ENCODE data around the gene CDK14.

- no peak for TF ChIP-seq CTCF (IDR thresholded peaks at IDR 0.05)
- TF ChIP-seq POLR2A (IDR thresholded peaks at IDR 0.05) = no peak
- TF ChIP-seq EP300 (IDR thresholded peaks at IDR 0.05) = no peak
- TF ChIP-seq POLR2AphosphoS5 (IDR thresholded peaks at IDR 0.05) = no peak
These were observed 518.1 kb downstream of the CDK14 start for GRCh38 chr7:91114232-91114631.

Data from upper lobe of left lung (tissue), 4 donors.